ENCODE data around the gene TMEM150B.

- no peak for TF ChIP-seq CTCF (IDR thresholded peaks at IDR 0.05)
- no peak for TF ChIP-seq POLR2A (IDR thresholded peaks at IDR 0.05)
Observed at GRCh38 chr19:55297267-55297666, 27.9 kb downstream of the TMEM150B start.

Measured in adrenal gland (tissue), 5 donors.